RWPE1 (cell line): Measurements from ENCODE around the gene C15orf39.
A peak's percentile ranks its signal among the peaks of the same experiment; 100 is the strongest.

ENCODE experiments used
- CTCF ChIA-PET: fragments of 350-600 bp; sonication (Branson Sonifier 250); formaldehyde crosslinking; extraction: SDS; loops from one replicate; lab custom pipeline; 2021; lab: Yijun Ruan, JAX
- POLR2A ChIA-PET: fragments of 400-600 bp; formaldehyde crosslinking; extraction: SDS; loops from one replicate; lab custom pipeline; 2020; ENCODE audit warnings: antibody characterized with exemption; ENCODE audit not compliant: low non-redundant PET; lab: Yijun Ruan, JAX
- DNase-seq: peaks from one replicate; pipeline ENCODE4 v3.0.0; 2012; ENCODE audit warnings: low spot score
- H3K27ac ChIP-seq: fragments of 450-650 bp; 2 replicates; pipeline ENCODE4 v1.5.1; 2017
- TF ChIP-seq, protein P1 (sequence below): fragments of 450-650 bp; conservative IDR thresholded peaks from 2 replicates; pipeline ENCODE4 v1.5.1; 2017; ENCODE audit warnings: low read depth, mild to moderate bottlenecking

C15orf39 gene

DNA sequence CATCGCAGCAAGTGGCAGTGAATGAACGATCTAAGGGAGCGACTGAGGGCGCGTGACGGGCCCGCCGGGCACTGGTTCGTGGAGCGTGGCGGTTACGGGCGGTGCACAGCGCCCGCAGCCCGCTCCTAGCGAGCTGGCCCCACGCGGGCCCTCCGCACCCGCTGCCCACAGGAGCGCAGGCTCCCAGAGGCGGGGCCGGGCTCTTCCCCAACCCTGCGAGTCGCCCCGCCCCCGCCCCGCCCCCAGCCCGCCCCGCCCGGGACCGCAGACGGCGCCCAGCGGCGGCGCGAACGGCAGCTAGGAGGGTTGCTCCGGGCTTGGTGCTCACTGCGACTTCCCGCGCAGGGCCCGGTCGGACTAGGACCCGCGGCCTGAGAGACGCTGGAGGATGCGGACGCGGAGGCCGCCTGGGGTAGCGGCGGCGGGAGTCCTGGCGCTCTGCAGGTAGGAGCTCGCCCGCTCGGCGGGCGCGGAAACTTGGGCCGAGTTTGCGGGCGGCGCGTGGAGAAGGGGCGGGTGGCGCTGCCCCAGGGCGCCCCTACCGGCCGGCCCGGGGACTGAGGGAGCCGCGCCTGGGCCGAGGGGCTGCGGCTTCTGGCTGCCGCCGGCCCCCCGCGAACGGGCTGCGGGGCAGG lies at the start of gene C15orf39:
Gene C15orf39 (plus strand): TSS at position 267 of the 635 bp plus-strand sequence. CDS start 4,167 bp downstream, outside the sequence.
- H3K27ac ChIP-seq, result peak within 1 kb of the TSS; percentile 90
- ChIA-PET POLR2A (interaction anchor here (0.5 to 1.5 kb wide), 6 partner anchors 10 to 178 kb away, joined by 3 to 8 read pairs (median 4); partner anchors contain the start of gene PPCDC), CTCF (interaction anchor here (0.5 to 11.3 kb wide), 12 partner anchors 95 to 247 kb away, joined by 3 to 134 read pairs (median 4); partner anchors contain the start of gene PPCDC)
- TF ChIP-seq, protein P1, sequence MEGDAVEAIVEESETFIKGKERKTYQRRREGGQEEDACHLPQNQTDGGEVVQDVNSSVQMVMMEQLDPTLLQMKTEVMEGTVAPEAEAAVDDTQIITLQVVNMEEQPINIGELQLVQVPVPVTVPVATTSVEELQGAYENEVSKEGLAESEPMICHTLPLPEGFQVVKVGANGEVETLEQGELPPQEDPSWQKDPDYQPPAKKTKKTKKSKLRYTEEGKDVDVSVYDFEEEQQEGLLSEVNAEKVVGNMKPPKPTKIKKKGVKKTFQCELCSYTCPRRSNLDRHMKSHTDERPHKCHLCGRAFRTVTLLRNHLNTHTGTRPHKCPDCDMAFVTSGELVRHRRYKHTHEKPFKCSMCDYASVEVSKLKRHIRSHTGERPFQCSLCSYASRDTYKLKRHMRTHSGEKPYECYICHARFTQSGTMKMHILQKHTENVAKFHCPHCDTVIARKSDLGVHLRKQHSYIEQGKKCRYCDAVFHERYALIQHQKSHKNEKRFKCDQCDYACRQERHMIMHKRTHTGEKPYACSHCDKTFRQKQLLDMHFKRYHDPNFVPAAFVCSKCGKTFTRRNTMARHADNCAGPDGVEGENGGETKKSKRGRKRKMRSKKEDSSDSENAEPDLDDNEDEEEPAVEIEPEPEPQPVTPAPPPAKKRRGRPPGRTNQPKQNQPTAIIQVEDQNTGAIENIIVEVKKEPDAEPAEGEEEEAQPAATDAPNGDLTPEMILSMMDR, result peak; percentile 98
- peak; percentile 89 for DNase-seq

DNA sequence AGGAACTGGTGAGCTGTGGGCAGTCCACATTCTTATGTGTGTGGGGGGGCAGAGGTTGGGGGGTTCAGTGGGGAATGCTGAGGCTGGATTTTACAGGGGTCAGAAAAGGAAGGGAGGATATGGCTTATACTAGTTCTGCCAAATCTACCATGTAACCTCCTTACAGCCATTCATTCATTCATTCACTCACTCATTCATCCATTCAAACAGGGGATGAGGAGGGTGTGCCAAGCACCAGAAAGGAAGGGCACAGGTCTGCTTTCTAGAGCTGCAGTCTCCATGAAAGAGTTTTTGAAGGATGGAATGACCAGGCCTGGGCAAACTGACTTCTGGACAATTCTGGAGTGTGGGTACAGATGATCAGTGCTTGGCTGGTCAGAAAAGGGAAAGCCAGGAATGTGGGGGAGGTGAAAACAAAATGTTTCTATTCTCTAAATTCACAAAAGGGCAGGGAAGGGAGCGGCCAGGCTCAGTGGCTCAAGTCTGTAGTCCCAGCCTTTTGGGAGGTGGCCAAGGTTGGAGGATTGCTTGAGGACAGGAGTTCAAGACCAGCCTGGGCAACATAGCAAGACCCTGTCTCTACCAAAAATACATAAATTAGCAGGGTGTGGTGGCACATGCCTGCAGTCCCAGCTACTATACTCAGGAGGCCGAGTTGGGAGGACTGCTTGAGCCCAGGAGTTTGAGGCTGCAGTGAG lies 49.2 kb upstream of the C15orf39 start:
- TF ChIP-seq, protein P1, result no peak
- ChIA-PET POLR2A (no interaction called here), CTCF (interaction anchor here (0.6 kb wide), 1 partner anchor 382 kb away, joined by 5 read pairs; no protein-coding TSS in a partner anchor)
- no peak overlapping the region for H3K27ac ChIP-seq
- DNase-seq, result no peak

DNA sequence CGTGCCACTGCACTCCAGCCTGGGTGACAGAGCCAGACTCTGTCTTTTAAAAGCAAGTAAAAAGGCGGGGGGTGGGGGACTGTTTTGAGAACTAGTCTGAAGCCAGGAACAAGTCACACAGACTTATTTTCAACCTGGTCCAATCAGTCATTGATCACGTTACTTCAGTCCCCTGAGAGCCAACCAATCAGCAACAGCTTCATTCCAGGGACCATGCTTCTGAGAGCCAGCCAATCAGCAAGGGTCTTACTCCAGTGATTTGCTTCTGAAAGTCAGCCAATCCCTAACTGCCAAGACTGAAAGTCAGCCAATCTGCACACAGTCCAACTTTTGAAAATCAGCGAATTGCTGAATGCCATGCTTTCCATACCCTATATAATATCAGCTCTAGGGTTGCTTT lies 48.6 kb upstream of the C15orf39 start:
- TF ChIP-seq, protein P1, result no peak
- CTCF ChIA-PET, result no interaction called here
- peak; percentile 59 for DNase-seq
- POLR2A ChIA-PET, result no interaction called here
- no peak overlapping the region for H3K27ac ChIP-seq

DNA sequence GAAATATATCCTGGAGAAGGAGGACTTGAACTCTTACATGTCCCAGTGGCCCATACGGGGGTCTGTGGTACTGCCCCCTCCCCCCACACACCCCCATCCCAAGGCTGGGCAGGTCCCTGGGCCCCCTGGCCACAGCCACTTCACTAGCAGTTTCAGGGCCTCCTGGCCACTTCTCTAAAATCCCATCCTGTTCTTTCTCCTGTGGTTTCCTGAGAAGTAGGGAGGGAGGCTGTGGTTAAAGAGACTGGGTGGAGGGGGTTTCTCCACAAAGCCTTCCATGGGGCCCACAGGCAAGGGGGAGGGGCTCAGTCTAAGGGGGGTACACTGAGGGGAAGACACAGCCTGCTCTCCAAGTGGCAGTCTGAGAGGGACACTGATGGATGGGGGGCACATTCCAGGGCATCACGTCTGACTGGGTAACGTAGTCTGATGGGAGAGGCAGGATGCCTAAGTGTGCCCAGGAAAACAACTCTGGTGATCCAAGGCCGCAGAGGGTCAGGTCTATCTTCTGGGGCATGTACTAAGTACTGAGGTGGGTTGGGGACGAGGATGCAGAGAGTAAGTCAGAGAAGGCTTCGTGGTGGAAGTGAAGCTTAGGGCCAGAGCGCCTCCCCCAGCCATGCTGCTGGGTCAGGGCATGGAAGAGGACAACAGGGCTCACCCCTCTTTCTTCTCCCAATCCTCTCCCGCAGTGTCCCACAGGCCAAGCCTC lies 48.0 kb upstream of the C15orf39 start:
- CTCF ChIA-PET, result no interaction called here
- POLR2A ChIA-PET, result no interaction called here
- TF ChIP-seq, protein P1, result no peak
- no peak for DNase-seq
- no peak overlapping the region for H3K27ac ChIP-seq

DNA sequence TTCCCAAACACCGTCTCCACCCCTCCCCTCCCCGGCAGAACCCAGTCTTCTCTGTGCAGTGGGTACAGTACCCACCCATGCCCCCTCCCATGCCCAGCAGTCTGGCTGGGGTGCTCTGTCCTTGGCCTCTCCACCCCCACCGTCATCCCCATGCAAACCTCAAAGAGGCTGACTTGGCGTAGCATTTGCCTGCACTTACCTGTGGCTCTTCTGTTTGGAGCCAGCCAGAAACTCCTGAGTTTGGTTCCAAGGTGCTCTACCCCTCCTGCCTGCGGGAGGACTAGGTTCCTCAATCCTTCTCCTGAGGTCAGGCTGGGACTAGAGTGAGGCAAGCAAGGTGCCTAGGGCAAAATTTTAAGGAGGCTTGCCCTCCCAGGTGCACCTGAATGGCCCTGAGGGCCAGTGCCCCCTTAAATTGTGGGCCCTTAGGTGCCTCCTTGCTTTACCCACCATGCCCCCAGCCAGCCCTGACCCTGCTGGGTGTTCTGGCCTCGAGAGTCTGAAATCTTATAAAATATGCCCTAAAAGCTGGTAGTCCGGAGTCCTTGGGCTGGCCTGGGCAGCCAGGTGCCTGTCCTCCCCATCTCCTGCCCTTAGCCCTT lies 47.1 kb upstream of the C15orf39 start:
- TF ChIP-seq, protein P1, result no peak
- no peak overlapping the region for H3K27ac ChIP-seq
- CTCF ChIA-PET, result no interaction called here
- POLR2A ChIA-PET, result no interaction called here
- no peak for DNase-seq
